ENCODE results near the gene CLEC3B. TPM values are rescaled to one million over a fixed set of nuclear protein-coding genes. Genes with fewer than 3 reads are reported as not detected.

Gene CLEC3B
- total and polyA plus RNA-seq, 2 donors (not counting 3 experiments of a cell fraction or from before 2014, with no cell fraction given), result 1.8 TPM; not detected in 1

- Histone ChIP-seq H3K36me3 (ENCODE audit: control insufficient read depth in 2 of 2, extremely low read depth in 1 of 2, insufficient read depth in 2 of 2, low read length in 2 of 2) (no peaks in the 10 kb centered on the region), H3K4me1 (ENCODE audit: control insufficient read depth, extremely low read depth, insufficient read depth, low read length) (peaks cover 2% of the 10 kb centered on the region), H3K4me3 (replicated peaks in 1 of 3; ENCODE audit: insufficient read depth in 1 of 3, low read depth in 1 of 3, low read length in 3 of 3) (no peak overlapping the region), H3K4me2 (ENCODE audit: insufficient read depth, low read length) (no peak overlapping the region), H3K27me3 (ENCODE audit: control insufficient read depth in 2 of 2, insufficient read depth in 2 of 2, low read length in 2 of 2) (peaks cover 0 to 2% of the 10 kb centered on the region in 2 experiments), H3K9ac (replicated peaks; ENCODE audit: extremely low read depth, insufficient read depth, low read length) (no peak overlapping the region), H3K9me1 (replicated peaks; ENCODE audit: control insufficient read depth, extremely low read depth, insufficient read depth, low read length) (no peaks in the 10 kb centered on the region), H3K27ac (ENCODE audit: insufficient read depth, low read depth, low read length) (no peak overlapping the region), H3K9me3 (replicated peaks; ENCODE audit: control insufficient read depth, insufficient read depth, low read length) (no peaks in the 10 kb centered on the region), H2AFZ (ENCODE audit: low read depth, low read length) (no peak overlapping the region), H4K20me1 (replicated peaks; ENCODE audit: control insufficient read depth, extremely low read depth, insufficient read depth, low read length) (no peaks in the 10 kb centered on the region), H3K79me2 (ENCODE audit: control insufficient read depth, insufficient read depth, low read length) (no peaks in the 10 kb centered on the region)
- FAIRE-seq (no peak), DNase-seq (ENCODE audit: low read depth, low spot score) (no peak)
- CTCF ChIA-PET, result no interaction called here
- dilution Hi-C loops (cut with MboI; ENCODE audit: extremely low pct_ligation_motif_present, low sequenced_read_pairs), result no loop called here
- no TSS peak for BruUV-seq (replicated peaks)
- intact Hi-C loops (cut with micrococcal nuclease), result no loop called here
- TF ChIP-seq MYC (IDR thresholded peaks at IDR 0.05; ENCODE audit: low read depth, low read length) (no peak), JUN (IDR thresholded peaks at IDR 0.05; ENCODE audit: borderline replicate concordance, insufficient read depth, insufficient read length, low read depth) (no peak), EZH2 (IDR thresholded peaks at IDR 0.05; ENCODE audit: borderline replicate concordance, low read depth, low read length, severe bottlenecking) (no peak), POLR2A (IDR thresholded peaks at IDR 0.05; ENCODE audit: low read depth, low read length) (no peak), CTCF (IDR thresholded peaks at IDR 0.05; ENCODE audit: extremely low read depth in 1 of 2, insufficient read depth in 1 of 2, low read depth in 1 of 2, low read length in 2 of 2) (no peak), FOS (IDR thresholded peaks at IDR 0.05; ENCODE audit: borderline replicate concordance, insufficient read depth, low read length) (no peak), POLR2AphosphoS5 (IDR thresholded peaks at IDR 0.05; ENCODE audit: insufficient read depth, low read depth, low read length) (no peak), GATA2 (IDR thresholded peaks at IDR 0.05; ENCODE audit: insufficient read depth, insufficient read length, low read depth, low read length) (no peak), MAX (IDR thresholded peaks at IDR 0.05; ENCODE audit: insufficient read depth, insufficient read length) (no peak)
- POLR2A ChIA-PET, result interaction anchor here (0.5 kb wide), 1 partner anchor 30 kb away, joined by 3 read pairs; no protein-coding TSS in a partner anchor
Measured at GRCh38 chr3:45084361-45084760, 58.3 kb downstream of the CLEC3B start.
